Cardiac muscle cell (in vitro differentiated cells and primary cell): ENCODE data around the gene CCDC30. TPM values are rescaled to one million over a fixed set of nuclear protein-coding genes. Genes with fewer than 3 reads are reported as not detected.
A peak's percentile ranks its signal among the peaks of the same experiment; 100 is the strongest.
"Not testable (repeated sequence)": the region's sequence is repeated elsewhere in the genome, so short reads cannot be mapped to it uniquely, and the experiment has no call there.

ENCODE experiments used
- DNase-seq, 2 donors: peaks; one replicate each; pipeline versions ENCODE4 v3.0.0 to v3.0.0-alpha.2; 2010 to 2017; ENCODE audit warnings: low read depth in 1 of 2, low spot score in 1 of 2
- H3K27ac ChIP-seq: fragments of 200-600 bp; sonication (generic); 2 replicates; pipeline ENCODE4 v1.5.1; 2016
- H3K27me3 ChIP-seq: fragments of 200-600 bp; sonication (generic); 2 replicates; pipeline ENCODE4 v1.6.0; 2016; ENCODE audit warnings: control low read depth
- H3K36me3 ChIP-seq: fragments of 200-600 bp; sonication (generic); 2 replicates; pipeline ENCODE4 v1.5.1; 2016; ENCODE audit warnings: control low read depth
- H3K4me1 ChIP-seq: fragments of 200-600 bp; sonication (generic); 2 replicates; pipeline ENCODE4 v1.8.1; 2017; ENCODE audit warnings: low read depth, mild to moderate bottlenecking, mixed run types
- H3K4me3 ChIP-seq: fragments of 200-600 bp; sonication (generic); 2 replicates; pipeline ENCODE4 v1.5.1; 2016; ENCODE audit warnings: mild to moderate bottlenecking
- H3K9me3 ChIP-seq: fragments of 200-600 bp; sonication (generic); 2 replicates; pipeline ENCODE4 v1.5.1; 2017; ENCODE audit warnings: low read depth, mild to moderate bottlenecking, control low read depth
- polyA plus RNA-seq: library from polyadenylated mRNA; unstranded; fragments of >200 nt; fragmentation: Nextera tagmentation; extraction: Ambion mirVana; gene quantifications from 2 replicates; pipeline ENCODE4 v1.2.1, GENCODE V29; 2016
- total RNA-seq: library from RNA; depleted of rRNA; stranded (reverse); fragments of >200 nt; gene quantifications from 2 replicates; pipeline ENCODE4 v1.2.3, GENCODE V29; 2016
- TF ChIP-seq, protein P1 (sequence below): IDR thresholded peaks from 2 replicates; pipeline ENCODE4 v1.5.1; 2012; ENCODE audit warnings: low read depth, mild to moderate bottlenecking, low read length

Gene CCDC30
- total and polyA plus RNA-seq, 2 experiments from 2014 or later: 1.8 to 4.2 TPM

DNA sequence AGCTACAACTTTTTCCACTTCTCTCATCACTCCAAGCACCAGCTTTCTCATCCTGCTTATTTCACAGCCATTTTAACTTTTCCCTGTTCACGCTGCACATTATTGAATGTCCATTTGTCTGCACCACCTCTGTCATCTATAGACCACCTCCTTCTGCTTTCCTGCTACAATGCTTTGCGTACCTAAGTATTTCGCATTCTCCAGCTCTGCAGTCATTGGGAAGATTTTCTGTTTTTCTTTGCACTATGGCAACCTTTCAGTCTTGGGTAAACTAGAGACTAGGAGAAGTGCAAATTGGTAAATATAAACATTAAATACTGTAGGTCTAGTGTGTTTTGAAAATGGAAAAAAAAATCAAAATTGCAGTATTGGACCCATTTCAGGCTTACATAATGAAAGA, 835 bp downstream of the CCDC30 start:
- peak overlapping the region; percentile 57 for H3K4me3 ChIP-seq

DNA sequence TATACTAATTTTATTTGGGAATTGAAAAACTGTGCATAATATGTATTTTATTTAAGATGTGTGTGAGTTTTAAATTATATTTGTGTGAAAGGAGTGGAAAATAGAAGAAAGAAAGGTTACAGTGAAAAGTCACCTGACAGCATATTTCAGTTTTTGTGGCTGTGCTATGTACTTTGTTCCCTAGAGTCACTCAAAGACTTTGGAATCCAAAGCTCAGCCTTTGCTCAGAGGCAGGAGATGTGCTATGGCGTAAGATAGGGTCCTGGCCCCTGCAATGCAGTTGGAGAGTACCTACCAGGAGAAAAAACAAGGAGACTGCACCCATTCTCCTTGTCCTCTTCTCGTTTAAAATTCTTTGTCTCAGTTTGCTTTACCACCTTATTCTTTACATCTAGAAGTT, 2.9 kb downstream of the CCDC30 start:
- H3K9me3 ChIP-seq: no peaks in the 10 kb centered on the region
- no peak overlapping the region for H3K4me3 ChIP-seq
- H3K4me1 ChIP-seq: peaks cover 13% of the 10 kb centered on the region
- no peak for DNase-seq
- no peaks in the 10 kb centered on the region for H3K36me3 ChIP-seq
- peaks cover 4% of the 10 kb centered on the region for H3K27me3 ChIP-seq
- no peak overlapping the region for H3K27ac ChIP-seq
- TF ChIP-seq, protein P1, sequence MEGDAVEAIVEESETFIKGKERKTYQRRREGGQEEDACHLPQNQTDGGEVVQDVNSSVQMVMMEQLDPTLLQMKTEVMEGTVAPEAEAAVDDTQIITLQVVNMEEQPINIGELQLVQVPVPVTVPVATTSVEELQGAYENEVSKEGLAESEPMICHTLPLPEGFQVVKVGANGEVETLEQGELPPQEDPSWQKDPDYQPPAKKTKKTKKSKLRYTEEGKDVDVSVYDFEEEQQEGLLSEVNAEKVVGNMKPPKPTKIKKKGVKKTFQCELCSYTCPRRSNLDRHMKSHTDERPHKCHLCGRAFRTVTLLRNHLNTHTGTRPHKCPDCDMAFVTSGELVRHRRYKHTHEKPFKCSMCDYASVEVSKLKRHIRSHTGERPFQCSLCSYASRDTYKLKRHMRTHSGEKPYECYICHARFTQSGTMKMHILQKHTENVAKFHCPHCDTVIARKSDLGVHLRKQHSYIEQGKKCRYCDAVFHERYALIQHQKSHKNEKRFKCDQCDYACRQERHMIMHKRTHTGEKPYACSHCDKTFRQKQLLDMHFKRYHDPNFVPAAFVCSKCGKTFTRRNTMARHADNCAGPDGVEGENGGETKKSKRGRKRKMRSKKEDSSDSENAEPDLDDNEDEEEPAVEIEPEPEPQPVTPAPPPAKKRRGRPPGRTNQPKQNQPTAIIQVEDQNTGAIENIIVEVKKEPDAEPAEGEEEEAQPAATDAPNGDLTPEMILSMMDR: no peak

More for the DNA sequence above, 835 bp downstream of the CCDC30 start:
- Histone ChIP-seq H3K9me3 (no peaks in the 10 kb centered on the region), H3K36me3 (no peaks in the 10 kb centered on the region), H3K4me1 (peaks cover 13% of the 10 kb centered on the region), H3K27ac (no peak overlapping the region), H3K27me3 (peaks cover 4% of the 10 kb centered on the region)
- DNase-seq: no peak
- TF ChIP-seq, protein P1: no peak

DNA sequence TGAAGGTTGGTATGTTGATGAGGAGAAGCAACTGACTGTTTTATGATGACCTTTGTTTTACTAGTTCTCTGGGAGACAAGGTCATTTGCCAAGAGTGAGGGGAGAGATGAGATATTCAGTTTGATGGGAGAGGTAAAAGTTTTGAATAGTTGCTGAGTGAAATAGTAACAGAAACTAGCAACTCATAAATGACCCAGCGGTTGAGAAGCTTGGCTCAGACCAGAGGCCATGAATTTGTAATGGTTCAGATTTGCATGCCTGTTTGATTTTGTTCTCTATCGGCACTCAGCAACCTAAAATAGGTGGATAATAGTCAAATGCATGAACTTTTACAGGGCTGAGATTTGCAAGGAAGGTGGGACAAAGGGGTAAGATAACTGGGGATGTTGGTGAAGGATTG, 6.6 kb downstream of the CCDC30 start:
- no peak for DNase-seq
- no peak overlapping the region for H3K27ac ChIP-seq
- TF ChIP-seq, protein P1: no peak
- H3K4me3 ChIP-seq: no peak overlapping the region
- no peaks in the 10 kb centered on the region for H3K4me1 ChIP-seq
- H3K36me3 ChIP-seq: no peaks in the 10 kb centered on the region
- no peaks in the 10 kb centered on the region for H3K9me3 ChIP-seq
- H3K27me3 ChIP-seq: peaks cover 4% of the 10 kb centered on the region

GRCh38 chr1:42476605-42477004, 13.5 kb downstream of the CCDC30 start:
- TF ChIP-seq, protein P1: no peak
- Histone ChIP-seq H3K27ac (no peak overlapping the region), H3K4me3 (no peak overlapping the region), H3K36me3 (no peaks in the 10 kb centered on the region), H3K9me3 (no peaks in the 10 kb centered on the region), H3K4me1 (no peaks in the 10 kb centered on the region), H3K27me3 (no peaks in the 10 kb centered on the region)
- no peak for DNase-seq

GRCh38 chr1:42477354-42477753, 14.3 kb downstream of the CCDC30 start:
- H3K27me3 ChIP-seq, H3K9me3 ChIP-seq, H3K4me3 ChIP-seq, H3K4me1 ChIP-seq, H3K27ac ChIP-seq, DNase-seq, H3K36me3 ChIP-seq: not testable (repeated sequence)

- Histone ChIP-seq H3K4me3 (no peak overlapping the region), H3K27ac (no peak overlapping the region), H3K36me3 (no peaks in the 10 kb centered on the region), H3K4me1 (no peaks in the 10 kb centered on the region), H3K27me3 (no peaks in the 10 kb centered on the region), H3K9me3 (no peaks in the 10 kb centered on the region)
- TF ChIP-seq, protein P1: no peak
- DNase-seq: no peak
Observed at GRCh38 chr1:42477775-42478174, 14.7 kb downstream of the CCDC30 start.
